Effector memory CD8-positive, alpha-beta T cell (primary cell): Measurements from ENCODE around the gene SLC44A1.

Experiments
- ATAC-seq: fragments of 150-1000 bp; cut with Tn5 transposase; replicated peaks from 2 replicates; pipeline ENCODE4 v1.10.0; 2021; ENCODE audit warnings: mild to moderate bottlenecking, moderate library complexity
- DNase-seq, 3 experiments: peaks; one replicate each; pipeline ENCODE4 v3.0.0; 2021
- H3K27ac Mint-ChIP-seq, 2 donors: one replicate each; pipeline ENCODE4 v1.8.0; 2022; ENCODE audit warnings: mild to moderate bottlenecking in 2 of 2, mixed read lengths in 2 of 2, moderate library complexity in 2 of 2
- H3K27me3 Mint-ChIP-seq, 2 donors: one replicate each; pipeline ENCODE4 v1.8.0; 2022; ENCODE audit warnings: mixed read lengths in 2 of 2
- H3K36me3 Mint-ChIP-seq: one replicate; pipeline ENCODE4 v1.8.0; 2022; ENCODE audit warnings: mild to moderate bottlenecking, moderate library complexity, mixed read lengths; ENCODE audit not compliant: insufficient read depth
- H3K4me1 Mint-ChIP-seq, 2 donors: one replicate each; pipeline ENCODE4 v1.8.0; 2022; ENCODE audit warnings: low read depth in 2 of 2, mixed read lengths in 2 of 2
- H3K4me3 Mint-ChIP-seq, 2 donors: one replicate each; pipeline ENCODE4 v1.8.0; 2022; ENCODE audit warnings: mild to moderate bottlenecking in 2 of 2, mixed read lengths in 2 of 2, moderate library complexity in 2 of 2
- H3K9me3 Mint-ChIP-seq, 2 donors: one replicate each; pipeline ENCODE4 v1.8.0; 2022; ENCODE audit warnings: mixed read lengths in 2 of 2

The SLC44A1 gene

GRCh38 chr9:105286098-105286497, 41.6 kb downstream of the SLC44A1 start:
- Mint-ChIP-seq H3K27ac (no peak overlapping the region), H3K36me3 (no peaks in the 10 kb centered on the region), H3K9me3 (no peaks in the 10 kb centered on the region), H3K4me3 (no peak overlapping the region), H3K27me3 (no peaks in the 10 kb centered on the region), H3K4me1 (peaks cover 0 to 15% of the 10 kb centered on the region in 2 donors)
- ATAC-seq (no peak), DNase-seq (no peak)

GRCh38 chr9:105289305-105289704, 44.9 kb downstream of the SLC44A1 start:
- no peak for DNase-seq
- no peak overlapping the region for H3K27ac Mint-ChIP-seq
- H3K4me3 Mint-ChIP-seq = no peak overlapping the region
- no peak for ATAC-seq
- no peaks in the 10 kb centered on the region for H3K36me3 Mint-ChIP-seq
- no peaks in the 10 kb centered on the region for H3K27me3 Mint-ChIP-seq
- peaks cover 1 to 6% of the 10 kb centered on the region in 2 donors for H3K4me1 Mint-ChIP-seq
- H3K9me3 Mint-ChIP-seq = no peaks in the 10 kb centered on the region

- H3K9me3 Mint-ChIP-seq = no peaks in the 10 kb centered on the region
- H3K4me1 Mint-ChIP-seq = peaks cover 1 to 6% of the 10 kb centered on the region in 2 donors
- no peak for DNase-seq
- no peaks in the 10 kb centered on the region for H3K27me3 Mint-ChIP-seq
- no peak overlapping the region for H3K27ac Mint-ChIP-seq
- no peaks in the 10 kb centered on the region for H3K36me3 Mint-ChIP-seq
- no peak for ATAC-seq
- H3K4me3 Mint-ChIP-seq = no peak overlapping the region
Measured at GRCh38 chr9:105290418-105290817, 46.0 kb downstream of the SLC44A1 start.

GRCh38 chr9:105290954-105291353, 46.5 kb downstream of the SLC44A1 start:
- no peak for ATAC-seq
- no peak for DNase-seq
- Mint-ChIP-seq H3K27ac (peak overlapping the region in 1 of 2 donors; percentile 3), H3K4me1 (peaks cover 1 to 6% of the 10 kb centered on the region in 2 donors), H3K36me3 (no peaks in the 10 kb centered on the region), H3K27me3 (no peaks in the 10 kb centered on the region), H3K9me3 (no peaks in the 10 kb centered on the region), H3K4me3 (no peak overlapping the region)

- Mint-ChIP-seq H3K27ac (peak overlapping the region in 1 of 2 donors; percentile 3), H3K36me3 (no peaks in the 10 kb centered on the region), H3K27me3 (no peaks in the 10 kb centered on the region), H3K4me1 (peaks cover 1% of the 10 kb centered on the region in 2 donors), H3K4me3 (no peak overlapping the region), H3K9me3 (no peaks in the 10 kb centered on the region)
- DNase-seq (no peak), ATAC-seq (no peak)
Measured at GRCh38 chr9:105291422-105291859, 47.0 kb downstream of the SLC44A1 start.

GRCh38 chr9:105291938-105292337, 47.5 kb downstream of the SLC44A1 start:
- ATAC-seq (no peak), DNase-seq (no peak)
- H3K9me3 Mint-ChIP-seq = no peaks in the 10 kb centered on the region
- H3K4me1 Mint-ChIP-seq = peaks cover 0 to 1% of the 10 kb centered on the region in 2 donors
- H3K36me3 Mint-ChIP-seq = no peaks in the 10 kb centered on the region
- H3K27ac Mint-ChIP-seq = no peak overlapping the region
- no peaks in the 10 kb centered on the region for H3K27me3 Mint-ChIP-seq
- no peak overlapping the region for H3K4me3 Mint-ChIP-seq

GRCh38 chr9:105293408-105293807, 49.0 kb downstream of the SLC44A1 start:
- Mint-ChIP-seq H3K4me3 (no peak overlapping the region), H3K4me1 (peaks cover 0 to 1% of the 10 kb centered on the region in 2 donors), H3K27ac (no peak overlapping the region), H3K9me3 (no peaks in the 10 kb centered on the region), H3K36me3 (no peaks in the 10 kb centered on the region), H3K27me3 (no peaks in the 10 kb centered on the region)
- DNase-seq (no peak), ATAC-seq (no peak)

- no peak overlapping the region for H3K27ac Mint-ChIP-seq
- peaks cover 0 to 1% of the 10 kb centered on the region in 2 donors for H3K4me1 Mint-ChIP-seq
- no peaks in the 10 kb centered on the region for H3K27me3 Mint-ChIP-seq
- H3K36me3 Mint-ChIP-seq = no peaks in the 10 kb centered on the region
- DNase-seq (no peak), ATAC-seq (no peak)
- no peaks in the 10 kb centered on the region for H3K9me3 Mint-ChIP-seq
- H3K4me3 Mint-ChIP-seq = no peak overlapping the region
Measured at GRCh38 chr9:105295201-105295550, 50.7 kb downstream of the SLC44A1 start.

GRCh38 chr9:105295986-105296385, 51.5 kb downstream of the SLC44A1 start:
- no peak for DNase-seq
- ATAC-seq = no peak
- H3K27ac Mint-ChIP-seq = no peak overlapping the region
- H3K36me3 Mint-ChIP-seq = peaks cover 2% of the 10 kb centered on the region
- no peaks in the 10 kb centered on the region for H3K9me3 Mint-ChIP-seq
- no peaks in the 10 kb centered on the region for H3K27me3 Mint-ChIP-seq
- no peak overlapping the region for H3K4me3 Mint-ChIP-seq
- peaks cover 0 to 1% of the 10 kb centered on the region in 2 donors for H3K4me1 Mint-ChIP-seq

- Mint-ChIP-seq H3K27me3 (no peaks in the 10 kb centered on the region), H3K4me3 (no peak overlapping the region), H3K9me3 (no peaks in the 10 kb centered on the region), H3K4me1 (peaks cover 0 to 1% of the 10 kb centered on the region in 2 donors), H3K27ac (no peak overlapping the region), H3K36me3 (peaks cover 2% of the 10 kb centered on the region)
- ATAC-seq (no peak), DNase-seq (no peak)
Measured at GRCh38 chr9:105296445-105296844, 52.0 kb downstream of the SLC44A1 start.

GRCh38 chr9:105296877-105297287, 52.4 kb downstream of the SLC44A1 start:
- no peak overlapping the region for H3K4me3 Mint-ChIP-seq
- no peaks in the 10 kb centered on the region for H3K27me3 Mint-ChIP-seq
- H3K27ac Mint-ChIP-seq = no peak overlapping the region
- no peak for ATAC-seq
- DNase-seq = no peak
- H3K36me3 Mint-ChIP-seq = peaks cover 2% of the 10 kb centered on the region
- H3K4me1 Mint-ChIP-seq = peaks cover 0 to 1% of the 10 kb centered on the region in 2 donors
- no peaks in the 10 kb centered on the region for H3K9me3 Mint-ChIP-seq

- Mint-ChIP-seq H3K27me3 (no peaks in the 10 kb centered on the region), H3K27ac (no peak overlapping the region)
- ATAC-seq = no peak
Measured at GRCh38 chr9:105297442-105298075, 53.1 kb downstream of the SLC44A1 start.

GRCh38 chr9:105299190-105299854, 54.9 kb downstream of the SLC44A1 start:
- H3K9me3 Mint-ChIP-seq = no peaks in the 10 kb centered on the region
- ATAC-seq (no peak), DNase-seq (no peak)
- no peak overlapping the region for H3K4me3 Mint-ChIP-seq
- H3K36me3 Mint-ChIP-seq = peaks cover 2% of the 10 kb centered on the region
- H3K27ac Mint-ChIP-seq = no peak overlapping the region
- H3K27me3 Mint-ChIP-seq = no peaks in the 10 kb centered on the region
- no peaks in the 10 kb centered on the region for H3K4me1 Mint-ChIP-seq

More at GRCh38 chr9:105297442-105298075, 53.1 kb downstream of the SLC44A1 start:
- H3K9me3 Mint-ChIP-seq = no peaks in the 10 kb centered on the region
- peaks cover 0 to 1% of the 10 kb centered on the region in 2 donors for H3K4me1 Mint-ChIP-seq
- no peak for DNase-seq
- peaks cover 2% of the 10 kb centered on the region for H3K36me3 Mint-ChIP-seq
- no peak overlapping the region for H3K4me3 Mint-ChIP-seq

- H3K4me1 Mint-ChIP-seq = no peaks in the 10 kb centered on the region
- DNase-seq = no peak
- no peaks in the 10 kb centered on the region for H3K27me3 Mint-ChIP-seq
- no peaks in the 10 kb centered on the region for H3K9me3 Mint-ChIP-seq
- ATAC-seq = no peak
- H3K27ac Mint-ChIP-seq = no peak overlapping the region
- peaks cover 2% of the 10 kb centered on the region for H3K36me3 Mint-ChIP-seq
- no peak overlapping the region for H3K4me3 Mint-ChIP-seq
Measured at GRCh38 chr9:105302728-105303127, 58.3 kb downstream of the SLC44A1 start.
